Neural cell (in vitro differentiated cells): ENCODE results near the gene COL5A1. TPM values are rescaled to one million over a fixed set of nuclear protein-coding genes. Genes with fewer than 3 reads are reported as not detected.

Experiments used
- H2AFZ ChIP-seq: fragments of 200-600, 300-800 bp; sonication (generic), shearing (Covaris generic); 2 replicates; pipeline ENCODE4 v1.6.0; 2014; ENCODE audit warnings: low read depth, mild to moderate bottlenecking, antibody characterized with exemption, low read length, moderate library complexity
- H3F3A ChIP-seq: fragments of 200-600 bp; shearing (Covaris generic); 2 replicates; pipeline ENCODE4 v1.6.1; 2016; ENCODE audit warnings: mild to moderate bottlenecking, moderate library complexity, mixed read lengths, antibody characterized with exemption, low read length; ENCODE audit not compliant: insufficient read depth, poor library complexity, severe bottlenecking
- H3K27ac ChIP-seq: fragments of 200-600, 300-800 bp; sonication (generic), shearing (Covaris generic); 2 replicates; pipeline ENCODE4 v1.5.1; 2014; ENCODE audit warnings: mild to moderate bottlenecking, low read length, moderate library complexity
- H3K27me3 ChIP-seq: fragments of 300-800, 200-600 bp; sonication (generic), shearing (Covaris generic); 2 replicates; pipeline ENCODE4 v1.6.0; 2014; ENCODE audit warnings: mild to moderate bottlenecking, low read depth, low read length, moderate library complexity; ENCODE audit not compliant: insufficient read depth
- H3K36me3 ChIP-seq: fragments of 300-800, 200-600 bp; sonication (generic), shearing (Covaris generic); 2 replicates; pipeline ENCODE4 v1.5.1; 2014; ENCODE audit warnings: mild to moderate bottlenecking, antibody characterized with exemption, low read length, moderate library complexity; ENCODE audit not compliant: insufficient read depth
- H3K4me2 ChIP-seq: fragments of 300-800, 200-600 bp; sonication (generic), shearing (Covaris generic); 2 replicates; pipeline ENCODE4 v1.6.0; 2014; ENCODE audit warnings: mild to moderate bottlenecking, low read length
- H3K4me3 ChIP-seq: fragments of 300-800, 200-600 bp; sonication (generic), shearing (Covaris generic); 2 replicates; pipeline ENCODE4 v1.5.1; 2014; ENCODE audit warnings: mild to moderate bottlenecking, low read length, moderate library complexity
- H3K79me2 ChIP-seq: fragments of 200-600 bp; shearing (Covaris generic); replicated peaks from 2 replicates; pipeline ENCODE4 v1.6.0; 2014; ENCODE audit warnings: mild to moderate bottlenecking, low read length, moderate library complexity; ENCODE audit not compliant: insufficient read depth
- H3K9ac ChIP-seq: fragments of 300-800, 200-600 bp; sonication (generic), shearing (Covaris generic); 2 replicates; pipeline ENCODE4 v1.6.1; 2016; ENCODE audit warnings: mild to moderate bottlenecking, low read length, mixed read lengths
- H3K9me2 ChIP-seq: fragments of 200-600 bp; shearing (Covaris generic); 2 replicates; pipeline ENCODE4 v1.6.1; 2016; ENCODE audit warnings: mild to moderate bottlenecking, low read length, mixed read lengths; ENCODE audit not compliant: insufficient read depth
- H3K9me3 ChIP-seq: fragments of 200-600, 300-800 bp; sonication (generic), shearing (Covaris generic); 2 replicates; pipeline ENCODE4 v1.6.1; 2016; ENCODE audit warnings: mild to moderate bottlenecking, mixed run types, low read length, moderate library complexity, mixed read lengths
- H4K20me1 ChIP-seq: fragments of 200-600 bp; shearing (Covaris generic); 2 replicates; pipeline ENCODE4 v1.6.1; 2016; ENCODE audit warnings: mild to moderate bottlenecking, mixed run types; ENCODE audit not compliant: insufficient read depth
- EP300 ChIP-seq: fragments of 450-650 bp; conservative IDR thresholded peaks from 2 replicates; pipeline ENCODE4 v1.6.1; 2014; ENCODE audit warnings: antibody characterized with exemption, mild to moderate bottlenecking, moderate library complexity; ENCODE audit not compliant: poor library complexity, severe bottlenecking
- EZH2 ChIP-seq: fragments of 200-600, 300-800 bp; shearing (Covaris generic), sonication (generic); IDR thresholded peaks from 2 replicates; pipeline ENCODE4 v1.6.1; 2014; ENCODE audit warnings: antibody characterized with exemption, low read length, borderline replicate concordance, mild to moderate bottlenecking; ENCODE audit not compliant: insufficient read depth, poor library complexity, severe bottlenecking
- MXI1 ChIP-seq: fragments of 450-650 bp; conservative IDR thresholded peaks from 2 replicates; pipeline ENCODE4 v1.6.1; 2014; ENCODE audit warnings: antibody characterized with exemption, mild to moderate bottlenecking; ENCODE audit not compliant: poor library complexity, severe bottlenecking
- POLR2AphosphoS5 ChIP-seq: IDR thresholded peaks from 2 replicates; pipeline ENCODE4 v1.6.1; 2012
- RAD21 ChIP-seq: fragments of 450-650 bp; conservative IDR thresholded peaks from 2 replicates; pipeline ENCODE4 v1.6.1; 2014; ENCODE audit warnings: antibody characterized with exemption, mild to moderate bottlenecking, moderate library complexity
- REST ChIP-seq: IDR thresholded peaks from 2 replicates; pipeline ENCODE4 v1.6.1; 2012; ENCODE audit warnings: borderline replicate concordance
- SMC3 ChIP-seq: fragments of 450-650 bp; conservative IDR thresholded peaks from 2 replicates; pipeline ENCODE4 v1.6.1; 2014; ENCODE audit warnings: antibody characterized with exemption, mild to moderate bottlenecking, moderate library complexity; ENCODE audit not compliant: poor library complexity
- TAF1 ChIP-seq: IDR thresholded peaks from 2 replicates; pipeline ENCODE4 v1.6.1; 2012; ENCODE audit warnings: low read depth
- polyA plus RNA-seq: library from polyadenylated mRNA; depleted of rRNA; stranded (reverse); fragments of >200 nt; gene quantifications from 2 replicates; pipeline ENCODE4 v1.2.3, GENCODE V29; 2014
- TF ChIP-seq, protein P1 (sequence below): fragments of 450-650 bp; IDR thresholded peaks from 2 replicates; pipeline ENCODE4 v1.5.1; 2014; ENCODE audit warnings: antibody characterized with exemption, mild to moderate bottlenecking, moderate library complexity; ENCODE audit not compliant: poor library complexity, severe bottlenecking

Gene COL5A1
- polyA plus RNA-seq, 1 donor from 2014 or later, result not detected

DNA sequence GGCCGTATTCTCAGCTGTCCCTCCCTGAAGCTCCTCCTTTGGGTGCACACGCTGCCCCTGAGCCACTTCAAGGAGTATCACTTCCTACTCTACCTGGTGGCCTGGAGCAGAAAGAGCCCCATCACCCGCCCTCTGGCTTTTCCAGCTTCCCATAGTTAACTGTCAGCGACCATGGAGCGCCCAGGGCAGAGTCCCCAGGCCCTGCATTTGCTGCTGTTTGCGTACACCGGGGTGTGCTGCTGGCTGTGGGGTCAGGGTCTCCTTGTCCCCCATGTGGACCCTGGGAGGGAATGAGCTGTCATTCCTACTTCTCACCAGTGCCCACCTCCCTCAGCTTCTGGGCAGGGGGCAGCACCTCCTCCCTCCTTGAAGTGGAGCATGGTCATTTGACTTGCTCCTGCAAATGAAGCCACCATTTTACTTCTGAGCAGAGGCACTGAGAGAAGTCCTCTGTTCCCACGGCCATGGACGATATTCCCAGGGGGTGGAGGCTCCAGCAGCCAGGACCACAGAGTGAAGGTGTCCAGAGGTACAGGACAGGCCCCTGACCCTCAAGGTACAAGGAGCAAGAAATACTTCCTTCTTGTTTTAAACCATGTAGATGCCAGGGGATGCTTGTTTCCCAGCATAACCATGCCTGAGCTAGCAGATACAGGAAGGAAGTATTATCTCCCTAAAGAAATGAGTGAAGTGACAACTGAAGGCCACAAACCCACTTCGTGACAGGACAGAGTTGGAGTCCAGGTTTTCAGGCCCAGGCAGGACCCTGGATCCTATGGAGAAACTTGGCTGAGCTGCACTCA is 40.6 kb upstream of the COL5A1 start:
- Histone ChIP-seq H2AFZ (no peak overlapping the region), H3F3A (no peaks in the 10 kb centered on the region), H3K4me3 (no peak overlapping the region), H3K27ac (no peak overlapping the region), H3K27me3 (no peaks in the 10 kb centered on the region), H3K79me2 (no peaks in the 10 kb centered on the region), H3K9ac (no peak overlapping the region), H3K36me3 (no peaks in the 10 kb centered on the region), H3K4me2 (no peak overlapping the region), H3K9me3 (no peaks in the 10 kb centered on the region), H3K9me2 (no peaks in the 10 kb centered on the region), H4K20me1 (no peaks in the 10 kb centered on the region)
- TF ChIP-seq POLR2AphosphoS5 (no peak), REST (no peak), EZH2 (no peak), RAD21 (no peak), SMC3 (no peak), EP300 (no peak), TAF1 (no peak), MXI1 (no peak)
- TF ChIP-seq, protein P1, sequence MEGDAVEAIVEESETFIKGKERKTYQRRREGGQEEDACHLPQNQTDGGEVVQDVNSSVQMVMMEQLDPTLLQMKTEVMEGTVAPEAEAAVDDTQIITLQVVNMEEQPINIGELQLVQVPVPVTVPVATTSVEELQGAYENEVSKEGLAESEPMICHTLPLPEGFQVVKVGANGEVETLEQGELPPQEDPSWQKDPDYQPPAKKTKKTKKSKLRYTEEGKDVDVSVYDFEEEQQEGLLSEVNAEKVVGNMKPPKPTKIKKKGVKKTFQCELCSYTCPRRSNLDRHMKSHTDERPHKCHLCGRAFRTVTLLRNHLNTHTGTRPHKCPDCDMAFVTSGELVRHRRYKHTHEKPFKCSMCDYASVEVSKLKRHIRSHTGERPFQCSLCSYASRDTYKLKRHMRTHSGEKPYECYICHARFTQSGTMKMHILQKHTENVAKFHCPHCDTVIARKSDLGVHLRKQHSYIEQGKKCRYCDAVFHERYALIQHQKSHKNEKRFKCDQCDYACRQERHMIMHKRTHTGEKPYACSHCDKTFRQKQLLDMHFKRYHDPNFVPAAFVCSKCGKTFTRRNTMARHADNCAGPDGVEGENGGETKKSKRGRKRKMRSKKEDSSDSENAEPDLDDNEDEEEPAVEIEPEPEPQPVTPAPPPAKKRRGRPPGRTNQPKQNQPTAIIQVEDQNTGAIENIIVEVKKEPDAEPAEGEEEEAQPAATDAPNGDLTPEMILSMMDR, result no peak

GRCh38 chr9:134601764-134602163 is 39.8 kb upstream of the COL5A1 start:
- Histone ChIP-seq H3K4me2 (no peak overlapping the region), H3K9me3 (no peaks in the 10 kb centered on the region)

More at GRCh38 chr9:134601764-134602163, 39.8 kb upstream of the COL5A1 start:
- Histone ChIP-seq H3K9me2 (no peaks in the 10 kb centered on the region), H3K36me3 (no peaks in the 10 kb centered on the region), H4K20me1 (no peaks in the 10 kb centered on the region), H3K9ac (no peak overlapping the region), H3K27ac (no peak overlapping the region), H3K27me3 (no peaks in the 10 kb centered on the region), H3K4me3 (no peak overlapping the region), H3K79me2 (no peaks in the 10 kb centered on the region), H2AFZ (no peak overlapping the region), H3F3A (no peaks in the 10 kb centered on the region)
- TF ChIP-seq, protein P1, result no peak
- TF ChIP-seq POLR2AphosphoS5 (no peak), SMC3 (no peak), EZH2 (no peak), MXI1 (no peak), TAF1 (no peak), REST (no peak), EP300 (no peak), RAD21 (no peak)
